Thyroid gland (tissue), 4 donors: ENCODE data around the gene MGMT.

Experiments used
- POLR2A ChIP-seq, 2 donors: fragments of 450-650 bp; IDR thresholded peaks; one replicate each; pipeline ENCODE4 v1.6.1; 2017; ENCODE audit warnings: antibody characterized with exemption in 2 of 2, mild to moderate bottlenecking in 2 of 2, moderate library complexity in 1 of 2
- TF ChIP-seq, protein P1 (sequence below), 6 experiments: fragments of 200-600 bp in 3 of 6; fragments of 450-650 bp in 3 of 6; sonication (generic) in 3 of 6; IDR thresholded peaks; one replicate each; pipeline ENCODE4 v1.5.1; 2016 to 2019; ENCODE audit warnings: antibody characterized with exemption in 6 of 6, mild to moderate bottlenecking in 2 of 6, inconsistent platforms in 1 of 6, moderate library complexity in 1 of 6

DNA sequence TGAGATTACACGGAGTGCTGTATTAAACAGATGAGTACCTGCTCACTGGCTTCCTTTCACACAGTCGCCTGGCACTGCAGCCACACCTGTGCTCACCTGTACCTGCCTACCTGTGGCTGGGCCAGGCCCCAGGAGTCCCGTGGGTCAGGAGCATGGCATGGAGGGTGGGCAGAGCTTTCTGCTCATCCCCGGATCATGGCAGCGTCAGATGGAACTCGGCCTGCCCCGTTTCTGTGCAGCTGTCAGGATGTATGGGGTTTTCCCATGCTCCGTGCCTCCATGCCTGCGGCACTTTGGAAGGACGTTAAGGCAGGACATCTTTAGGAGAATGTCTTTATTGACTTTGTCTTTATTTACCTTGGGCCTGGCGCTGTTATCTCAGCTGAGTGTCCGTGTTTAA, 112.2 kb downstream of the MGMT start:
- TF ChIP-seq POLR2A (IDR thresholded peaks at IDR 0.05): no peak
- TF ChIP-seq, protein P1, sequence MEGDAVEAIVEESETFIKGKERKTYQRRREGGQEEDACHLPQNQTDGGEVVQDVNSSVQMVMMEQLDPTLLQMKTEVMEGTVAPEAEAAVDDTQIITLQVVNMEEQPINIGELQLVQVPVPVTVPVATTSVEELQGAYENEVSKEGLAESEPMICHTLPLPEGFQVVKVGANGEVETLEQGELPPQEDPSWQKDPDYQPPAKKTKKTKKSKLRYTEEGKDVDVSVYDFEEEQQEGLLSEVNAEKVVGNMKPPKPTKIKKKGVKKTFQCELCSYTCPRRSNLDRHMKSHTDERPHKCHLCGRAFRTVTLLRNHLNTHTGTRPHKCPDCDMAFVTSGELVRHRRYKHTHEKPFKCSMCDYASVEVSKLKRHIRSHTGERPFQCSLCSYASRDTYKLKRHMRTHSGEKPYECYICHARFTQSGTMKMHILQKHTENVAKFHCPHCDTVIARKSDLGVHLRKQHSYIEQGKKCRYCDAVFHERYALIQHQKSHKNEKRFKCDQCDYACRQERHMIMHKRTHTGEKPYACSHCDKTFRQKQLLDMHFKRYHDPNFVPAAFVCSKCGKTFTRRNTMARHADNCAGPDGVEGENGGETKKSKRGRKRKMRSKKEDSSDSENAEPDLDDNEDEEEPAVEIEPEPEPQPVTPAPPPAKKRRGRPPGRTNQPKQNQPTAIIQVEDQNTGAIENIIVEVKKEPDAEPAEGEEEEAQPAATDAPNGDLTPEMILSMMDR (IDR thresholded peaks at IDR 0.05): no peak
